Measurements from ENCODE around the gene NACC2.
A peak's percentile ranks its signal among the peaks of the same experiment; 100 is the strongest.

Gene NACC2, protein sequence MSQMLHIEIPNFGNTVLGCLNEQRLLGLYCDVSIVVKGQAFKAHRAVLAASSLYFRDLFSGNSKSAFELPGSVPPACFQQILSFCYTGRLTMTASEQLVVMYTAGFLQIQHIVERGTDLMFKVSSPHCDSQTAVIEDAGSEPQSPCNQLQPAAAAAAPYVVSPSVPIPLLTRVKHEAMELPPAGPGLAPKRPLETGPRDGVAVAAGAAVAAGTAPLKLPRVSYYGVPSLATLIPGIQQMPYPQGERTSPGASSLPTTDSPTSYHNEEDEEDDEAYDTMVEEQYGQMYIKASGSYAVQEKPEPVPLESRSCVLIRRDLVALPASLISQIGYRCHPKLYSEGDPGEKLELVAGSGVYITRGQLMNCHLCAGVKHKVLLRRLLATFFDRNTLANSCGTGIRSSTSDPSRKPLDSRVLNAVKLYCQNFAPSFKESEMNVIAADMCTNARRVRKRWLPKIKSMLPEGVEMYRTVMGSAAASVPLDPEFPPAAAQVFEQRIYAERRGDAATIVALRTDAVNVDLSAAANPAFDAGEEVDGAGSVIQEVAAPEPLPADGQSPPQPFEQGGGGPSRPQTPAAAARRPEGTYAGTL

DNA sequence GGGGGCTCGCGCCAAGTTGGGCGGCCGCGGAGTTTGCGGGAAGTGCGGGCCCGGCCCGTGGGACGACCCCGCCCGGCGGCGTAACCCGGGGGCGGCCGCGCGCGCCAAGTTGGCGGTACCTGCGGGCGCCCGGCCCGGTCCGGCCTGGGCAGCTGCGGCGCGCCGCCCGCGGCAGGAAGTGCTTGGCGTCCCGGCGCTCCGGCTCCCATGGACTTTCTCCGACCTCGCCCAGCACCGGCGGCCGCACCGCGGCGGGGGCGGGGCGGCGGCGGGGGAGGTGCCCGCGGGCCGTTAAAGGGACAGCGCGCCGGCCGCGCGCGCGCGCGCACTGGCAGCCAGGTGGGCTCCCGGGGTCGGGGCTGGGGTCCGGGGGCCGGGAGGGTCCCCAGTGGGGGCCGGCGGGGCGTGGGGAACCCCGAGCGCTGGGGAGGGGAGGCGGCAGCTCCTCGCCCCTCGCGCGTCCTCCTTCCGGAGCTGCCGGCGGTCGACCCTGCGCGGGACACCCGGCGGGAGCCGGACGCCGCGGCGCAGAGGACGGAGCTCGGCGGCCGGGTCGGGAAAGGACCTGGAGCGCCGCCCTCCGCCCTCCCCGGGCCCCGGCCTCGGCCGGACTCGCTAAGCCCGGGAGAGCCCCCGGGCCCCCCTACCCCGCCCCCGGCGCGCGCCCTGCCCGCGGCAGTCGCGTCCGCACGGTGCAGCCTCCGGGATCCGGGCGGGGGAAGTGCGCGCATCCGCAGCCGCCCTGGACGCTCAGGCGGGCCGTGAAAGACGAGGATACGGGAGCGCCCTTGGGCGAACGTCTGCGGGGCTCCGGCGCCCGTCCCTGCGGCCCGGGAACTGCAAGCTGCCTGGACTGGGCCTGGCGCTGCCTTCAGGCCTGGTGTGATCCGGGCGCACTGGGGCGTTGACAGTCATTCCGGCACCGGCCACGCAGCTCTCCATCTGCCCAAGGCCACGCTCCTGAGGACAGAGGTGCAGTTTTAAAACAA lies at the start of gene NACC2:
NACC2 (minus strand) TSS at position 220 of the 989 bp plus-strand sequence. CDS start 44,768 bp downstream, outside the sequence.
- peak; percentile 65 to 75 for DNase-seq
- TF ChIP-seq POLR2A (IDR thresholded peaks at IDR 0.05; ENCODE audit: low read length) (no peak), GATA1 (IDR thresholded peaks at IDR 0.05; ENCODE audit: low read depth, low read length) (no peak)

DNA sequence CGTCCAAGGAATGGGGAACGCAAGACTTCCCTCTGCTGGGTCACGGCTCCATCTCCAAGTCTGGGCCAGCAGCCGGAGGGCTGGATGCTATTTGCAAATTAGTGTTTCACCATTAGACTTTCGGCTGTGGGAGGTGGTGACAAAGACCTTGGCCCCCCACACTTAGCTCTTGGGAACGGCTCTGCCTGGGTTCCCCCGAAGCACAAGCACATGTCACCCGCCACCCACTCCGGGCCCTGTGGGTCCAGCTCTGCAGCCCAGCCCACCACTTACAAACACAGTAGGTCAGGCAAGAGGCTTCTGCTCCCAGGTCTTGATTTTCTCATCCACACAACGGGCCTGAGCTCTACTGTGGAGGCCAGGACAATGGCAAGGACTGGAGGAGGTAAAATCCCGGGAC lies 49.4 kb upstream of the NACC2 start:
- no peak for TF ChIP-seq GATA1 (IDR thresholded peaks at IDR 0.05; ENCODE audit: low read depth, low read length)
- TF ChIP-seq POLR2A (IDR thresholded peaks at IDR 0.05; ENCODE audit: low read length): no peak
- no peak for DNase-seq

DNA sequence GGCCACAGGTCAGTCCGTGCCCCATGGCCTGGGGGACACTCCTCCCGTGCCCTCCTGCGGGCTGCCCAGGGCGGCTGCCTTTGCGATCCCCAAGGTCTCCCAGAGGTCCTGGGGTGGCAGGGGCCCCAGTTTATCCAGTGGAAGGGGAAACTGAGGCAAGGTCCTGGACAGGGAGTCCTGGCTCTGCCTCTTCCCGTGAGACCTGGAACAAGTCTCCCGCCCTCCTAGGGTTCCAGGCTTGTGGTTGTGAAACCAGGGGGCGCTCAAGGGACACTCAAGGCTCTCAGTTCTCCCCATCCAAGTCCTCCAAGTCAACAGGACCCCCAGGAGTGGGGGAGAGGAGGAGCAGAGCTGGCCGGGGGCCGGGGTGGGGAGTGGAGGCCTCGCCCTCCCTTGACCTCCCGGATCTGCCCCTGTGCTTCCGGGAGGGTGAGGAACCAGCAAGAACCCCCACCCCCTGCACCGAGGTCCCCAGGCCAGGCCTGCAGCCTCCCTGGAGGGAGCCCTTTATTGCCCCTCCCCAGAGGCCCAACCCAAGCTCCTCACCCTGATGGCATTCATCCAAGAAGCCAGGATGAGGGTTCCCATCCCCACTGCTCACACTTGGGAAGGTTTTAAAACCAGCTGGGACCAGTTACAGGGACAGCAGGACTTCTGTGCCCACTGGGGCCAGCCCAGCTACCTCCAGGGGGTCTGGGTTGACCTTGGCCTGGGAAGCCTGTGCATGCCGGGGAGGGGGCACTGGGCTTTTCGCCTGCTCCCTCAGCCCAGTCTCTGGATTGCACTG lies 48.3 kb upstream of the NACC2 start:
- TF ChIP-seq POLR2A (IDR thresholded peaks at IDR 0.05; ENCODE audit: low read length) (no peak), GATA1 (IDR thresholded peaks at IDR 0.05; ENCODE audit: low read depth, low read length) (no peak)
- peak; percentile 47 to 74 for DNase-seq

DNA sequence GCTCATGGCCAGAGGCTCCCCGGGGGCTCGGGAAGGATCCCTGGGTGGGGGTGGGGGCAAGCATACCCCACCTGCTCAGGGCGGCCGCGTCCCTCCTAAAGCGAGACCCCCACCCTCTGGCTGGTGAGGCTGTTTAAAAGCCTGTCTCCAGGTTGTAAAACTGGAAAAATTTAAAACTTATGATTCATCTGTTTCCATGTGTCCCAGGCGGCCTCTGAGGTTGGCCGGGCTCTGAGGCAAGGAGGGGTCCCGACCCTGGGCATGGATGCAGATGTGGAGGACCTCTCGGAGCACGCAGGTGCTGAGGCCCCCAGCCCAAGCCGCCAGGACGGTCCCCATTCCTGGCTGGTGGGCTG lies 47.7 kb upstream of the NACC2 start:
- DNase-seq: no peak
- TF ChIP-seq POLR2A (IDR thresholded peaks at IDR 0.05; ENCODE audit: low read length) (no peak), GATA1 (IDR thresholded peaks at IDR 0.05; ENCODE audit: low read depth, low read length) (no peak)

DNA sequence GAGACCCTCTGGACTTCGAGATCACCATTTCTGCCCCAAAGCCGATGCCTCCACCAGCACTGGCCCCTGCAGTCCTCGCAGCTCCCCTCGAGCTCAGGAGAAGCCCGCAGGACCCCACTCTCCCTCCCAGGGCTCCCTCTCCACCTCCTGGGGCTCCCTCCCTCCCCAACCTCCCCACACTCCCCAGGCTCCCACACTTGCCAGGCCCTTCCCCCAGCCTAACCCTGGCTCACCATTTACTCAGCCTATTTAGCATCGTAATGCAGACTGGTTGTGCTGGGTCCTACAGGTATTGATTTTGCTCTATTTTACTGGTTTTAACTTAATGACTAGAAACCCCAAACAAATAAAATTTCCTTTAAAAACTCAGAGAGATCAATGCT lies 47.3 kb upstream of the NACC2 start:
- TF ChIP-seq GATA1 (IDR thresholded peaks at IDR 0.05; ENCODE audit: low read depth, low read length) (no peak), POLR2A (IDR thresholded peaks at IDR 0.05; ENCODE audit: low read length) (no peak)
- DNase-seq: no peak

DNA sequence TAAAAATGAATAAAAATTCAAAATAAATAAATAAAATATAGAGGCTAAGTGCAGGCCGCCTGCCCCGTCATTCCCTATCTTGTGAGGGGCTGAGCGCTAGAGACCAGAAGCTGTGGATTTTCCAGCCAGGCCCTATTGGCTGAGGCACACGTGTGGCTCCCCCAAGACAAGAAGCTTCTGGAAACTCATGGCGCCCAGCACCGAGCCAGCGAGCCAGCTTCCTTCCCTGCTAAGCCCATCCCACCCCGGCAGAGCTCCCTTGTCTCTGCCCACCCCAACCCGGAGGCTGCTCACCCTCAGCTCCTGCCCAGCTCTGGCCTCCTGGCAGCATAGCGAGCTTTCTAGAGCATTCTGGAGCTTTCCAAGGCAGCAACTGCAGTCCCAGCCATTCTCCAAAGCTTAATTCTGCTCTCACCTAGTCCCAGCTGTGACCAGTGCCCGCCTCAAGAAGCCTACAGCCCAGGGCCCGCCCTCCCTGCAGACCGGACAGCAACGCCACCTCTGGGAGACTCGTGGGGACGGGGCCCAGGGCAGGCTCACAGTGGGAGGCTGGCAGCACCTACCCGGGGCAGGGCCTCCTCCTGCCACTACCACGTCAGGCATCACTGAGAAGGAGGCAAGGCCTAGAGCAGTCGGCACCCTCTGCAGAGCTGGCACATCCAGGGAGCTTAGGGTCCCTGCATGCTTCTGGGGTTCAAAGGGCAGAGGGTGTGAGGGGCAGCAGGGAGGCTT lies 46.8 kb upstream of the NACC2 start:
- DNase-seq: no peak
- TF ChIP-seq GATA1 (IDR thresholded peaks at IDR 0.05; ENCODE audit: low read depth, low read length) (no peak), POLR2A (IDR thresholded peaks at IDR 0.05; ENCODE audit: low read length) (no peak)

DNA sequence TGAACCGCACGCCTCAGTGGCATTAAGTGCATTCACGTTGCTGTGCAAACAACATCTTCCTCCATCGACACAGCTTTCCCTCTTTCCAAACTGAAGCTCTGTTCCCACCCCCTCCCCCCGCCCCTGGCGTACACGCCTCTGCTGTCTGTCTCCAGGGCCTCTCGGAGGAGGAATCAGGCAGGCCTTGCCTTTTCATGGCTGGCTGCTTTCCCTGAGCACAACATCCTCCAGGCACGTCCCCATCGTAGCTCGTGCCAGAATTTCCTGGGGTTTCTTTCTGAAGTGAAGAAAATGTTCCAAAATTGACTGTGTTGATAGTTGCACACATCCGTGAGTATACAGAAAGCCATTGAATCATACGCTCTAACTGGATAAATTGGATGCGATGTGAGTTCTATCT lies 45.9 kb upstream of the NACC2 start:
- TF ChIP-seq GATA1 (IDR thresholded peaks at IDR 0.05; ENCODE audit: low read depth, low read length) (no peak), POLR2A (IDR thresholded peaks at IDR 0.05; ENCODE audit: low read length) (no peak)
- no peak for DNase-seq

DNA sequence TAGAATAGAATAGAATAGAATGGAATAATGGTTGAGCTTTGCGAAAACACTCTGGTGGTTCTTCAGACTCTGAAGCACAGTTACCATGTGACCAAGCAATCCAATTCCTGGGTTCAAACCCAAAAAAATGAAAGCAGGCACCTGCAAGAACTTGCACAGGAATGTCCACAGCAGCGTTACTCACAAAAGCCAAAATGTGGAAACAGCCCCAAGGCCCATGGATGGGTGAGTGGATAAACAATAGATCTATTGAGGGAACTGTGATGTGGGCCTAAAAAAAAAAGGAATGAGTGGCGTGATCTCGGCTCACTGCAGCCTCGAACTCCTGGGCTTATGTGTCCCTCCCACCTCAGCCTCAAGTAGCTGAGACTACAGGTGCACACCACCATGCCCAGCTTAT lies 45.0 kb upstream of the NACC2 start:
- no peak for DNase-seq
- TF ChIP-seq POLR2A (IDR thresholded peaks at IDR 0.05; ENCODE audit: low read length) (no peak), GATA1 (IDR thresholded peaks at IDR 0.05; ENCODE audit: low read depth, low read length) (no peak)

DNA sequence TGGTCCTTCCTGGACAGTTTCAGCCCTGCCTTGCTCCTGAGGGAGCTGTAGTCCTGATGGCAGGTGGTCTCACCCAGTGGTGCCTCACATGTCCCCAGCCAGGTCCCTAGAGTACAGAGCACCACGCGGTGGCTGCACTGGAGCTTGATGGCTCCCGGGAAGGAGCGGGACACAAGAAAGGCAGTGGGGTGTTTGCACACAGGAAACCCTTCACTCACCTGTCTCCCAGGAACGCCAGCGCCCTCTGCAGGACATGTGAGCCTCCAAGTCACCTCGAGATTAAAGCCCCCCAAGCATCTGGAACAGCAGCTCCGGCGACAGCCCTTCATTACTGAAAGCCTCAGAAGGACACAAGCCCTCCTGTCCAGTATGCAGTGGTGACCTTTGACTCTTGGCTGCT lies 43.5 kb upstream of the NACC2 start:
- TF ChIP-seq POLR2A (IDR thresholded peaks at IDR 0.05; ENCODE audit: low read length) (no peak), GATA1 (IDR thresholded peaks at IDR 0.05; ENCODE audit: low read depth, low read length) (no peak)
- peak; percentile 61 to 75 for DNase-seq

DNA sequence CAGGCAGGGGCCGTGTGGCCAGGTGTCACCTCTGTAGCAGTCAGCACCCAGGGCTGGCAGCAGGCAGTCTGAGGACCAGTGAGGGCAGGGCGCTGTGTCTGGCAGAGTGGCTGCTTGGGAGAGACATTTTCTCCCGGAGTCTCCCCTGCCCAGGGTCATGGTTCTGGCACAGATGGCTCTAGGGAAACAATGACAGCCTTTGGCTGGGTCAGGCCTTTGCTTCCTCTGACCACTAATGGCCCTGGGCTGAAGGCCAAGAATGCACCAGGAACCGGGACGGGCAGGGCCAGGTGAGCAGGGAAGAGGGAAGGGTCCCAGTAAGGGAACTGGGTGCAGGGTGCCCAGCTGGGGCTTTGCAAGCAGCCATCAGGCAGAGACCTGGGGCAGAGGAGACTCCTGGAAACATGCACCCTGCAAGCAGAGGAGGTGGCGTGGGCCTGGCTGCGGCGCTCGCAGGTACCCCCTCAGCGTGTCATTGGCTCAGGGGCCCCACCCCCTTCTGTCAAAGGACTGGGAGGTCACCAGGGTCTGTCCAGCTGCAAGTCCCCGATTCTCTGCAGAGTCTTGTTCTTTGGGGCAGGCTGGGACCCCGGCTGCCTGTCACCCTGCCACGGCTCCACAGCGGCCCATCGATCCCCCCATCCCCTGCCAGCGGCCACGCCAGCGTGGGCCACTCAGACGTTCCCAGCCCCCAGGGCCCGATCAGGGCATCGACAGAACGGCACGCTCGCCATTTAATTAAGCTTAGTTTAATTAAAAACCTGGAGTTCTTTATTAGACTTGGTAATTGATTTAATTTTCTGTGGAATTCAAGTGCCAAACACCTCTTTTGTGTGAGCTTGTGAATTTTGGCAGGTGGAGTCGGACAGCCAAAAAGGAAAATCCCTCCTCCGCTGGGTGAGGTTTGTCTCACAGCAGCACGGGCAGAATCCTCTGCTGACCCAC lies 42.5 kb upstream of the NACC2 start:
- no peak for DNase-seq
- TF ChIP-seq POLR2A (IDR thresholded peaks at IDR 0.05; ENCODE audit: low read length): no peak
- no peak for TF ChIP-seq GATA1 (IDR thresholded peaks at IDR 0.05; ENCODE audit: low read depth, low read length)

DNA sequence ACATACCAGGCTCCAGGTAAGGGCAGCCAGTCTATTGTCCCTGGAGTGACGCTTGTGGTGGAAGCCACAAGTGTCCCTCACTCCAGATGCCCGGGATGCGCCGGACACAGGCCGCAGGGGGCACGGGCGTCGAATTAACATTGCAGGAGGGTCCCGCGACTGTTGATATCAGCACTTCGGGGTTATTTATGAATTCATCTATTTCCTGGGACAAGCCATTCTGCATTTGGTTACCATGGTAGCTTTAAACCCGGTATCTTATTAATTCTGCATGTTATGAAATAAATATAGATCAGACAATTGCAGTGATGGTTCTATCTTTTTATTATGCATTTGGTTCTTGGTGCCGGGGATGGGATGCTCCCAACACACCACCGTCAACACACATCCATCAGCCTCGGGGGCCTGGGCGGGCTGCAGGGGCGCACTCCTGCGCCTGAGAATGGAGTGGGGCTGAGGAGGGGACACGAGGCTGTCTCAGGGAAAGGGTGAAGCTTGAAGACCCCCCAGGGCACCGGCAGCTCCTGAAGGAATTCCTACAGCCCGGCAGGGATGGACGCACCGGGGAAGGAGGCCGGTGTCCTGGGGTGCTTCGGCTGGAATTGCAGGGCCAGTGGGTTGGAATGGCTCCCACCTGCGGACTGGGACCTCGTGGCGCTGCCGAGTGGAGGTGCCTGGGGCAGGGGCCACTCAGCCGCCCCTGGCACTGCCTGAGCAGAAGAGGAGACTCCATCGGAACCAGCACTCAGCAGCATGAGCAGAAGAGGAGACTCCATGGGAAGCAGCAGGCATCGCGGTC lies 41.2 kb upstream of the NACC2 start:
- no peak for DNase-seq

More for the DNA sequence above, 41.2 kb upstream of the NACC2 start:
- TF ChIP-seq GATA1 (IDR thresholded peaks at IDR 0.05; ENCODE audit: low read depth, low read length) (no peak), POLR2A (IDR thresholded peaks at IDR 0.05; ENCODE audit: low read length) (no peak)

All from erythroblast (primary cell).